Fibroblast of gingiva (primary cell): ENCODE results near the gene MYH10.

Experiments
- DNase-seq: peaks from one replicate; pipeline ENCODE4 v3.0.0-alpha.2; 2011; ENCODE audit warnings: low read depth

MYH10 gene

DNA sequence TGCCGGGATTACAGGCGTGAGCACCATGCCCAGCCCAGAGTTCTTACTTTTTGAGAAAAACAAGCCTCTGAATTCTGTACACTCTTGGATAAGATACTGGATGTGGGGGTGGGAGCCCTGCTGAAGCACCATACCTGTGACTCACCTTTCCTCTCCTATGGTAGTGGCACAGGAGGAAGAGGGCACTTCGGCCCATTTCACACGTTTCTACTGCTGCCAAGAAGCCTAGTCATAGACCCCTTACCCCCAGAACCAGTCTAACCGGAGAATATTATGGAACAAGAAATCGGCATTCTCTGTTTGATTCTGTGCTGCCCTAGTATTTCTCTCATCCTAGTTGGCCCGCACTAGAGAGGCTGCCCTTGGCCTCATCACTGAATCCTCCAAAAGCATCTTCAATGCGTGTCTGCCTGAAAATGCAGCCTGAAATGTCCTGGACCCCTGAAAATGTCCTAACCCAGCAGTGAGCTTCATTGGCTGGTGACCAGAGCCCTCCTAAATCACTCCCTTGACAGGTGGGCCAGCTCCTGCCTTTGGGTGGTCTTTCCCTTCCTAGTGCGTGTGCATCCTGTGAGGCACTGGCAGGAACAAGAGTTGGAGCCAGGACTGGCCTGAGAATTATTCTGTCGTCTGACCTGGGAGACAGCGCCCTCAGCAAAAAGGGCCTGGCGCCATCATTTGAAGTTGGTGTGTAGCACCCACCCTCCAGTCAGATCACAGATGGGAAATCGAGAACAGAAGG lies 156.9 kb downstream of the MYH10 start:
- DNase-seq = no peak

- DNase-seq = no peak
Measured at GRCh38 chr17:8472663-8473062, 157.9 kb downstream of the MYH10 start.

- DNase-seq = peak; percentile 30
Measured at GRCh38 chr17:8470447-8471047, 160.0 kb downstream of the MYH10 start.

GRCh38 chr17:8469964-8470363 lies 160.6 kb downstream of the MYH10 start:
- DNase-seq = peak; percentile 26

GRCh38 chr17:8468980-8469379 lies 161.5 kb downstream of the MYH10 start:
- no peak for DNase-seq

DNA sequence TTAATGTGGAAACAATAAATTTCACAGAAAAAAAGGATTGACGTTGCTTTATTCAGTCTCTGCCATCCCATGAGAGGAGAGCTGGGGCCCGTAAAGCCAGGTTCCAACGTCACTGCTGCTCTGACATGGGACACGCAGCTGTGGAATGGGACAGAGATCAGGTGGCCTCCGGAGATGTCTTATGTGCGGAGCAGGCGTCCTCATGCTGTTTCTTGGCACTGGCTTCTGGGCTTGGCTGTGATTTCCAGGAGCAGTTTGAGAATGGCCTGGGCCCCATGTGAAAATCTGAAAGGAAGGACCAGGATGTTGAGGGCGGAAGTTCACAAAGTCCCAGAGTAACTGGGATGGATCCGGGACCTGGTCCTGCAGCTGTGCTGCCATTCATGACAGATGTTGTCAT lies 162.4 kb downstream of the MYH10 start:
- DNase-seq = no peak

DNA sequence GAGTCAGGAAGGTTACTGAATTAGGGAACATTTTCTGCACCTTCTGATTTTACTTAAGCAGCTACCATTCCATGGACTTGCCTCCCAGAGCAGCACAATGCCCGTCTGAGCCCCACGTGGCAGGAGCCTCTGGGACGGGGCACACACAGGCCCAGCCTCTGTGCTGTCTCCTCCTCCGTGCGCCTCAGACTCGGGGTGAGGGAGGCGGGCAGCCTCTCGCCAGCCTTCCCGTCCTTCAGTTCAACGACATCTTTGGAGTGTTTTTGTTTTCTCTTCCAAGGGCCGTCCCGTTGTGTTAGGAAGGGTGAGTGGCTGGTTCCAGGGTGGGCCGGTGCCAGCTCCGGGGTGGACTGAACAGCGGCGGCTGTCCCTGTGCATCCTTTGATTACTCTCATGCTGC lies 163.0 kb downstream of the MYH10 start:
- no peak for DNase-seq

GRCh38 chr17:8466873-8467272 lies 163.7 kb downstream of the MYH10 start:
- no peak for DNase-seq

DNA sequence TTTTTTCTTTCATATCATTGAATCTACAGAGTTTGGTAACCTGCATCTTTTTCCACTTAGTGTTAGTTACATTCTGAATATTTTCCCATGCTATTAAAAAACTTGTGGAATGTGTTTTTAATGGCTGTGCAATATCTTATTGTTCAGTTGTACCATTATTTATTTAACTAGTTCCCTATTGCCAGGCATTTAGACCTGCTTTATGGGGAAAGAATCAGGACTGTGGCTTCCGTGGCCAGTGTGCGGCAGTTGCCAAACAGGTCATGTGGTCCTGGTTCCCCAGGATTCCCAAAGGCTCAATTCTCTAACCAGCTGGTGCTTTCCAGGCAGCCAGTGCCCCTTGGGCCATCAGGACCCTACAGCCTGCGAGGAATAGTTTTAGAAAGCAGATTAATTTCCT lies 164.1 kb downstream of the MYH10 start:
- peak; percentile 94 for DNase-seq

GRCh38 chr17:8465759-8466158 lies 164.8 kb downstream of the MYH10 start:
- no peak for DNase-seq

GRCh38 chr17:8465356-8465755 lies 165.2 kb downstream of the MYH10 start:
- DNase-seq = no peak

DNA sequence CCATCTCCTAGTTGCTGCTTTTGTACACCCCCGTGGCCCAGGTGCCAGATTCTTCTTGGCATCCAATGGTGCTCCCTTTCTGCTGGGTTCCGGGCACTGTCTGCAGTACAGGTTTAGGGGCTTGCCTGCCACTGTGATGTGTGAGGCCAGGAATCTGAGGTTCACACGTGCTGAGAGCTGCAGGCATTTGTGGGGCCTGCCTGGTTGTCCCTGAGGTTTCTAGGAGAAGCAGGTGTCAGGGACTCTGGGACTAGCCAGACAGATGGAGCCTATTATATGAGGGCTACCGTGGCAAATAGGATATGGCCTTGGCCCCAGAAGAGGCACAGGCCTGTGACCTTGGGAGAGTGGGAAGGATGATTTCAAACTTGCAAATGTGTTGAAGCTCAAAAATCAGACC lies 165.6 kb downstream of the MYH10 start:
- no peak for DNase-seq

DNA sequence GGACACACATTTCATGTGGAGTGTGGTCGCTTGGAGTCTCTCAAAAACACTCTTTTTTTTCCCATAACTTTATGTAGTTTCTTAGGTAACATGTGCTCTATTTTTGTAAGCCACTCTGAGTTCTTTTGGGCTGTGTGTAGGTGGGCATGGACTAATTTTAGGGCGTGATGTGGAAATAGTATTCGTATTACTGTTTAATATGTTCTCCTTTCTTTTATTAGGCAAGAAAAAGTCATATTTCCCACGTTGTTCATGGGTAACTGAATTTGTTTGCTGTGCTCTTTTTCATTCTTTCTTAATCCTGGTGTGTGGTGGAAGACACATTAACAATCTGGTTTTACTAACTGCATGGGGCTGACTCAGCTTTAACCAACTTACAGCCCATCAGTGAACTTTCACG lies 167.4 kb downstream of the MYH10 start:
- DNase-seq = peak; percentile 87

DNA sequence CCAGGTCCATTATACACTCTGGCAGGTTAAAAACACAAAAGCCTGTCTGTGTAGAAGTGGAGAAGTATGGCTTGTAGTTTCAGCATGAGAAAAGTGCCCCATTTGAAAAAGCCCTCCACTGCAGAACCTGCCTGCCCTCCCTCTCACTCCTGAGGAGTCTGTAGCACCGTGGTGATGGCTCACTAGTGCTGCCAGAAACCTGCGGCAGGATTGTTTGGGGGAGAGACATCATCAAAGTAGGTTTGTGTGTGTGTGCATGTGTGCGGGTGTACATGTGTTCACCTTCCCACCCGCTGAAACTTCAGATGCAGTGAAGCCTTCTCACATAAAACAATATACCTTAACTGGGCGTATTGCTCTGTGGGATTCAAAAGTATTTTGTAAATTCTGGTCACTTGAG lies 168.0 kb downstream of the MYH10 start:
- no peak for DNase-seq

GRCh38 chr17:8459831-8460230 lies 170.7 kb downstream of the MYH10 start:
- no peak for DNase-seq

- DNase-seq = no peak
Measured at GRCh38 chr17:8459107-8459506, 171.4 kb downstream of the MYH10 start.

DNA sequence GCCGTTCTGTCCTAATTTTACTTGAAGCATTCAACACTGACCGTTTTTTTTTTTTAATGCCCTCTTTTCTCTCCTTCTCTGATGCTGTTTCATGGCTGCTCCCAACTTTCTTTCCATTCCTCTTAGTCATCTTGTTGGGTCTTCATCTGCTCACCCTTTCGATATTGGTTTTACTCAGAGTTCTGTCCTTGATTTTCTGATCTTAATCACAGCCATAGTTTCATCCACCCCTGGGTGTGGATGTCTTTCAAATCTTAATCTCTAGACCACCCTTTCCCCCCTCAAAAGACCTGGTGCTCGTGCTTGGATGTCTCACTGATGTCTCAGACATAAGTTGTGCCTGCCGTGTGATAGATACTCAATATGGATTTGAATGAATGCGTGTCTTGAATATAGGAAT lies 172.4 kb downstream of the MYH10 start:
- DNase-seq = no peak

DNA sequence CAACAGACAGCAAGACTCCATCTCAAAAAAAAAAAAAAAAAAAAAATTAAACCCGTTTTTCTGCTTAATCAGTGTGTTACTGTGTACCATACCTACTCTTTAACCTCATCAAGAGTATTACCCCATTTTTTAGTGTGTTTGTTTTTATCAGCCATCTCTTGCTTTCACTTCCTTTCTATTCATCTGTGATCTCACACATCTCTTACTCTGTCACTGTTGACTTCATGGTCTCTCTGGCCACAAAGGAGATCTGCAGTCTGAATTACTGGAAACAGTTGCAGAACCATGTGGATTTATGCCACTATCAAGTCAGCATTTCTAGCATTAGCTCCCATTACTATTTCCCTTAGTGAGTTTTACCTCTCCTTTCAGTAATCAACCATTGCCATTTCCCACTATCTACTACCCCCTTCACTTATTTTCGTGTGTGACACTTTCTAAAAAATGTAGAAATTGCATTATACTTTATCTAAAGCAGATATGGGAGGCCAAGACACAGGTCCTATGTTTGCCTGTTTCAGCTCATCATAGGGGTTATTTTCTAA lies 174.8 kb downstream of the MYH10 start:
- DNase-seq = no peak

DNA sequence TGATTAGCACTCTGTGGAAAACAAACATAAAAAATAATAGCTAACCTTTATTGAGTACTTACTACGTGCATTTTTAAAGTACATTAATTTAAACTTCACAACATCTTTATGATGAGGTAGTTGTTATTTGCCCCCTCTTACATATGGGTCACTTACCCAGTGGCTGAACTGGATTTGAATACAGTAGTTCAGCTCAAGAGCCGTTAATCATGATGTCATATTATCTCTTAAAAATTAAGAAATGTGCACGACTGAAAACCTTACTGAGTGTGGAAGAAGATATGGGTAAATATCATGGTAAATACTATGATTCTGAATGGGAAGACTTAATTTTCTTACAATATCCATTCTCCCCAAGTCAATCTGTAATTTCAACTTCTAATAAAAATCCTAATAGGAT lies 177.2 kb downstream of the MYH10 start:
- no peak for DNase-seq

DNA sequence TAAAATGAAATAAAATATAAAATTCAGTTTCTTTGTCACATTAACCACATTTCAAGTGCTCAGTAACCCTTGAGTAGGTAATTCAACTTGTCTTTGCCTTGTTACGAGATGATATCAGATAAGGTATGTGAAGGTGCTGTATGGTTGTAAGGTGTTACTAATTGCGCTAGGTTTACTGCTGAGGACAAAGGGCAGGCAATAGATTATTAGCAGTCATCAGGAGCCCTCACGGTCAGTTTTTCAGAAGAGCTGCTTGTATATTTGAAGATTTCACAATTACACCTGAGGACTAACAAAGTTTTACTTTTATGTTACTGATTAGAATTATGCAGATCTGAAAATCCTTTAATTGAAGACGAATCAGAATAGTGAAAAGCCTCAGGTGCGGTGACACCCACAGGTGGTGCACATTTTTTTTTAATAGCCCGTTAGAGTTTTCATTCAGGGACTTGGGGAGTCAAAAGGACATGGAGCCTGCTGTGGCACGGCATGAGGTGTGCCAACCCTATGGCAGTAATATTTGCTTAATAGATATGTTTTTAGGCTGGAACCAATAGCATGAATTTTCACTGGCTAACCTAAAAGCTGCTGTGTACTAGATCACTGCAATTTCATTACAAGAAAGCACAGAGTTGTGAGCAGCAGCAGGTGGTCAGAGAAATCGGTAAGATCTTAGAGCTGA lies 178.5 kb downstream of the MYH10 start:
- DNase-seq = no peak

DNA sequence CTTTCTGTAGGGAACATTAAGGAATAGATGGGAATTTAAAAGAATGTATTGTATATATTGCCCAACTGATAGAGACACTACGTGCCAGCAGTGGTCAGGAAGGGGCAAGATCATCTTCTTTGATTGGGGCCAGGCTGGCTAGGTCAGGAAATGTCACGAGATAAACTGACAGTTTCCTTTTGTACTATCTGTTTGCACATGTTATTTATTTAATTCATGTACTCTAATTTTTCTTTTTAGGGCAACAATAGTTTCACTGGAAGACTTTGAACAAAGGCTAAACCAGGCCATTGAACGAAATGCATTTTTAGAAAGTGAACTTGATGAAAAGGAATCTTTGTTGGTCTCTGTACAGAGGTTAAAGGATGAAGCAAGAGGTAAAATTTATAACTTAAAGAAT lies 182.2 kb downstream of the MYH10 start:
- DNase-seq = no peak

DNA sequence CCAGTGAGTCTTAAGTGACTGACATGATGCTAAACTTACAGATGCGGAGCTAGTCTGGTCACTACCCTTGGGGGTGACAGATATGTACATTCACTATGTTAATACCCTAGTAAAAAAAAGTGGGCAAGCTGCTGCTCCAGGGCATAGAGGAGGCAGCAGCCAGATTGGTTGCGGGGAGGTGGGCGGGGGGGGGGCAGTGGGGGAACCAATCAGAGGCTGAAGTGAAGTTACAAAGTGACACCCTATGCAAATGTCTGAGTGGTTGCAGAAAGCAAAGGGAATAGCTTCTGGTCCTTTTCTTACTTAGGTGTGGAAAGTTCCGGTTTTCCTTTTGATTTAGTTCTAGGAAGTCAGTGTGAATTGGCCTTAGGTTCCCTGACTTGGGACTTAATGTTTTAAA lies 182.7 kb downstream of the MYH10 start:
- no peak for DNase-seq

GRCh38 chr17:8445536-8445935 lies 185.0 kb downstream of the MYH10 start:
- DNase-seq = no peak
